T-helper 2 cell treated with Interferon-gamma antibody and Interleukin-4, amounts not matched to agents 5 μg/mL and 100 μg/mL, for 36 hours (primary cell): Measurements from ENCODE around the gene MSS51.

Experiments used
- DNase-seq: peaks from one replicate; pipeline ENCODE4 v3.0.0; 2021; ENCODE audit warnings: low spot score
- H3K27ac Mint-ChIP-seq: one replicate; pipeline ENCODE4 v1.8.0; 2021; ENCODE audit warnings: mild to moderate bottlenecking, mixed read lengths
- H3K27me3 Mint-ChIP-seq: one replicate; pipeline ENCODE4 v1.8.0; 2021; ENCODE audit warnings: low read depth, mixed read lengths
- H3K36me3 Mint-ChIP-seq: one replicate; pipeline ENCODE4 v1.8.0; 2021; ENCODE audit warnings: low read depth, mixed read lengths
- H3K4me1 Mint-ChIP-seq: one replicate; pipeline ENCODE4 v1.8.0; 2021; ENCODE audit warnings: low read depth, mixed read lengths
- H3K4me3 Mint-ChIP-seq: one replicate; pipeline ENCODE4 v1.8.0; 2022; ENCODE audit warnings: mild to moderate bottlenecking, moderate library complexity, mixed read lengths
- H3K9me3 Mint-ChIP-seq: one replicate; pipeline ENCODE4 v1.8.0; 2021; ENCODE audit warnings: mixed read lengths

Gene MSS51

GRCh38 chr10:73433538-73433867 is at the start of gene MSS51:
TSS of gene MSS51 (minus strand) at chr10:73433561. CDS start at chr10:73428284, 5,277 bp downstream.
- Mint-ChIP-seq H3K4me3 (peak within 1 kb of the TSS; percentile 8), H3K4me1 (peaks cover 16% of the 10 kb centered on the region), H3K36me3 (peaks cover 25% of the 10 kb centered on the region), H3K27me3 (no peaks in the 10 kb centered on the region), H3K9me3 (no peaks in the 10 kb centered on the region), H3K27ac (peak within 1 kb of the TSS; percentile 48)
- no peak for DNase-seq

GRCh38 chr10:73480158-73480557 is 46.8 kb upstream of the MSS51 start:
- Mint-ChIP-seq H3K9me3 (no peaks in the 10 kb centered on the region), H3K4me1 (peaks cover 32% of the 10 kb centered on the region), H3K4me3 (peak overlapping the region; percentile 45), H3K36me3 (peaks cover 43% of the 10 kb centered on the region), H3K27ac (peak overlapping the region; percentile 82), H3K27me3 (no peaks in the 10 kb centered on the region)
- DNase-seq = no peak

DNA sequence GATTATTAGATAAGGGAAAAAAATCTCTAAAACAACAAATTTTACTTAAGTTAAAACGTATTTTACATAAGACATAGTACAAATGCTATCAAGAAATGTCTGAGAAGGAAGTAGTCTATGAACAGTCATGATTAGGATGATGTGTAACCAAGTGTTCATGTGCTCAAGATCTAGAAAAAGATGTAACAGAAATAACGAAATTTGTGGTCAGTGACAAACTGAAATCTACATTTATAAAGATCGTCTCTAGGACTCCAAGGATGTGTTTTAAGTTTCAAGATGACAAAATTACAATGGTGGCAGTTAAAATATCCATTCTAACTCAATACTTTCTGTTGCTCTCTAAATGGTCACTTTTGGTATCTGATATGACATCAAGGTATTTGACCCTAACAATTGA is 45.3 kb upstream of the MSS51 start:
- no peak for DNase-seq
- Mint-ChIP-seq H3K27ac (peak overlapping the region; percentile 86), H3K4me1 (peaks cover 34% of the 10 kb centered on the region), H3K27me3 (no peaks in the 10 kb centered on the region), H3K9me3 (no peaks in the 10 kb centered on the region), H3K4me3 (peak overlapping the region; percentile 71), H3K36me3 (peaks cover 49% of the 10 kb centered on the region)

- Mint-ChIP-seq H3K9me3 (no peaks in the 10 kb centered on the region), H3K4me3 (no peak overlapping the region), H3K36me3 (peaks cover 58% of the 10 kb centered on the region), H3K27ac (no peak overlapping the region), H3K27me3 (no peaks in the 10 kb centered on the region), H3K4me1 (peaks cover 21% of the 10 kb centered on the region)
- no peak for DNase-seq
These were observed 37.9 kb upstream of the MSS51 start for GRCh38 chr10:73471226-73471625.

DNA sequence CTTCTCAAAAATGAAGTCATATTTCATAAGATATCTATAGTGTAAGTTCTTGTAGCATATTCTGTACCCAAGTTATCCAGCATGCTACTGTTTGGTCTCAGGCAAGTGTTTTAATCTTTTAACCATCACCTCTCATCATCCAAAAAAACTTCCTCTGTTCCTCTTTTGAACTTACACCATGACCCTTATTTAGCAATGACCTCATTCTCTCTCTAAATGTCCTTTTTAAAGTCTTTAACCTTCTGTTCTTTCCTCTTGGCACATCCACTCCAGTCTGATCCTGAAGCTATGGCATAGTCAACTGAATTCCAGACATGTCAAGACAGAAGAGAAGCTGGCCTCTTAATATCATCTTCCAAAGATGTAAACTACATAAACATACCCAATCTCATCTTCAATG is 36.2 kb upstream of the MSS51 start:
- H3K36me3 Mint-ChIP-seq = peaks cover 58% of the 10 kb centered on the region
- H3K4me1 Mint-ChIP-seq = peaks cover 20% of the 10 kb centered on the region
- no peaks in the 10 kb centered on the region for H3K9me3 Mint-ChIP-seq
- H3K27me3 Mint-ChIP-seq = no peaks in the 10 kb centered on the region
- no peak overlapping the region for H3K27ac Mint-ChIP-seq
- no peak for DNase-seq
- H3K4me3 Mint-ChIP-seq = no peak overlapping the region

DNA sequence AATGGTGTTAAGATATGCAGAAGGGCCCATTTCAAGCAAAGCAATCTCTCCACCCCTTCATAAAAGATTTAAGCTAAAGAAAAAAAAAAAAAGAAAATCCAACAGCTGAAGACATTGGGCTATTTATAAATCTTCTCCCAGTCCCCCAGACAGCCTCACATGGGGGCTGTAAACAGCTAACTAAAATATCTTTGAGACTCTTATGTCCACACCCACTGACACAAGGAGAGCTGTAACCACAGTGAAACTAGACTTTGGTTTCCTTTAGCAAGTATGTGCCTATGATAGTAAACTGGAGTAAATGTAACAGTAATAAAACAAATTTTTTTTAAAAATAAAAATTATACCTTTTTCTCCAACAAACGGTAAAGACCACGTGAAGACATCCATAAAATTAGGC is 33.8 kb upstream of the MSS51 start:
- H3K27ac Mint-ChIP-seq = peak overlapping the region; percentile 9
- no peaks in the 10 kb centered on the region for H3K9me3 Mint-ChIP-seq
- DNase-seq = no peak
- H3K4me3 Mint-ChIP-seq = no peak overlapping the region
- peaks cover 59% of the 10 kb centered on the region for H3K36me3 Mint-ChIP-seq
- H3K27me3 Mint-ChIP-seq = no peaks in the 10 kb centered on the region
- peaks cover 20% of the 10 kb centered on the region for H3K4me1 Mint-ChIP-seq

DNA sequence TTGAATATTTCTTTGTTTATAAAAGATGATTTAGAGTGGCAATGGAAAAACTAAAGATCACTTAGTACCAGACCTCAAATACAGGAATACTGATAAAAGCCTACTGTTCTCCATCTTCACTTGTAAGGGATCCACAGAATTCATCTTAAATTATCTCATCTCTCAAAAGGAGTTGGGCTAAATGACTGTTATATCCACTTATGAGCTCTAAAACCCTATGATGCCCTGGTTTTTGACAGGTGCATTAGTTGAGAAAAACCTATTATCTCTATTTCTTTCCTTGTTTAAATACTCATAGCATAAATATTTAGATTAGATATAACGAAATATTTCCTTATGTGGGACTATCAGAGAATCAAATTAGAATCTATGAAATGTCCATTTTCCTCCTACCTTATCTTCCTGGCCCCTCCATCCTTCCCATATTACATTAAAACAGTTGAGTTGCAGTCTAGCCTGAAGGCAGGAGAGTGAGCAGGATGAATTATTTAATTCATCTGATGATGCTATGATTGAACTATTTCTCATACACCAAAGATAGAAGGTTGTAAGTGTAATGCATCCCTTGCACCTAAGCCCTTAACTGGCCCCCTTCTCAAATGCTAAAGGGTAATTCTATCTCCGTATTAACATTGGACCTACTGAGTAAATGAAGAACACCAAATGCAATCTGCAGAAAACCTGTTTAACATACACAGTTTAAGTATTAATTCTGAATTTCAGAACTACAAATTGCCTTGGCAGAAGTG is 32.8 kb upstream of the MSS51 start:
- no peaks in the 10 kb centered on the region for H3K27me3 Mint-ChIP-seq
- peaks cover 20% of the 10 kb centered on the region for H3K4me1 Mint-ChIP-seq
- no peaks in the 10 kb centered on the region for H3K9me3 Mint-ChIP-seq
- peaks cover 55% of the 10 kb centered on the region for H3K36me3 Mint-ChIP-seq
- DNase-seq = no peak
- no peak overlapping the region for H3K4me3 Mint-ChIP-seq
- peak overlapping the region; percentile 27 for H3K27ac Mint-ChIP-seq

DNA sequence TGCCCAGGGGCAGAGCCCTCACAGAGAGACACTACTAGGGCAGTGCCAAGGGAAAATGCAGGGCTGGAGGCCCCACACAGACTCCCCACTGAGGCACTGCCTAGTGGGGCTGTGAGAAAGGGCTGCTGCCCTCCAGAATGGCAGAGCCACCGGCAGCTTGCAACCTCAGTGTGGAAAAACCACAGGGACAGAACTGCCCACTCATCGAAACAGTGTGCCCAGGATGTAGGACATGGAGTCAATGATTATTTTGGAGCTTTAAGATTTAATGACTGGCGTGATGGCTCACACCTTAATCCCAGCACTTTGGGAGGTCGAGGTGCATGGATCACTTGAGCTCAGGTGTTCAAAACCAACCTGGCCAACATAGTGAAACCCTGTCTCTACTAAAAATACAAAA is 27.5 kb upstream of the MSS51 start:
- Mint-ChIP-seq H3K27me3 (no peaks in the 10 kb centered on the region), H3K27ac (no peak overlapping the region), H3K4me3 (no peak overlapping the region), H3K9me3 (no peaks in the 10 kb centered on the region), H3K4me1 (peaks cover 2% of the 10 kb centered on the region), H3K36me3 (peaks cover 37% of the 10 kb centered on the region)
- DNase-seq = no peak

GRCh38 chr10:73459683-73460314 is 26.4 kb upstream of the MSS51 start:
- Mint-ChIP-seq H3K9me3 (no peaks in the 10 kb centered on the region), H3K4me3 (no peak overlapping the region), H3K27ac (no peak overlapping the region), H3K36me3 (peaks cover 32% of the 10 kb centered on the region), H3K27me3 (no peaks in the 10 kb centered on the region), H3K4me1 (peaks cover 2% of the 10 kb centered on the region)
- no peak for DNase-seq

DNA sequence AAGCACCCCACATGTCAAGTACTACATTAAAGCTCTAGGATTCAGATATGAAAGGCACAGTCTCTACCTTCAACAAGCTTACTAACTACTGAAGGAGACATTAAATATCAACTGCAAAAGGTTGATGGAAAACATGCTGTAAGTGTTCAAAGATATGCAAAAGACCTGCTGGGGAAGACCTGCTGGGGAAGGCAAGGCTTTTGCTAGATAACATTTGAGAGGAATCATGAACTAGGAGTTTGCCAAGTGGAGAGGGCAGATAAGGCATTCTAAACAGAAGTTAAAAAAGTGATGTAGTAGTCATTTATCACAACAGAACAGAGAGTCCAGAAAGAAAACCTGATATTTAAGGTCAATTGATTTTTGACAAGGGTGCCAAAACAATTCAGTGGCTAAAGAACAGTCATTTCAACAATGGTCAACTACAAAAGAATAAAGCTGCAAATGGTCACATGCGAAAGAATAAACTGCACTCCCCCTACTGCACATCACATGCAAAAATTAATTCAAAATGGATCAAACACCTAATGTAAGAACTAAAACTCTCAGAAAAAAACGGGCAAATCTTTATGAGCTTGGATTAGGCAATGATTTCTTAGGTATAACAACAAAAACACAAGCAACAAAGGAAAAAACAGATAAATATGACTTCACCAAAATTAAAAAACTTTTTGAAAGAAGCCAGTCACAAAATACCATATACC is 23.0 kb upstream of the MSS51 start:
- H3K27me3 Mint-ChIP-seq = no peaks in the 10 kb centered on the region
- H3K4me1 Mint-ChIP-seq = peaks cover 2% of the 10 kb centered on the region
- peaks cover 22% of the 10 kb centered on the region for H3K36me3 Mint-ChIP-seq
- no peak for DNase-seq
- H3K27ac Mint-ChIP-seq = peak overlapping the region; percentile 37
- no peaks in the 10 kb centered on the region for H3K9me3 Mint-ChIP-seq
- no peak overlapping the region for H3K4me3 Mint-ChIP-seq

- Mint-ChIP-seq H3K27ac (no peak overlapping the region), H3K27me3 (no peaks in the 10 kb centered on the region), H3K4me3 (no peak overlapping the region), H3K36me3 (peaks cover 27% of the 10 kb centered on the region), H3K9me3 (no peaks in the 10 kb centered on the region), H3K4me1 (peaks cover 4% of the 10 kb centered on the region)
- no peak for DNase-seq
These were observed 15.8 kb upstream of the MSS51 start for GRCh38 chr10:73449113-73449512.

DNA sequence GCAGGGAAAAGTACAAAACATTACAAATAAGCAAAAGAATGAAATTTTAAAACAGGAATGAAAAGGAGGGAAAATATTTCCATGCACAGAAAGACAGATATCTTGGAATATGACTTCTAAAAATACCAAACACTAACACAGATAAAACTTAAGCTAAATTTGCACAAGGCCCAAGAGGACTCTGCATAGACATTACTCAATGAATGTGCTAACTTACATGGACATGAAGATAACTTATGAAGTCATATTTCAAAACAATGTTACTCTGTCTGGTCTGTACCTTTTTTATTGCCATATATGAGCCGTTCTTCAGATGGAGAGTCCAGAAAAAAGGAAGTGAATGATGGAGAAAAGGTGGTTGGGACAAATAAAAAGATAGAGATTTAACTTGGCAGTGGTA is 15.0 kb upstream of the MSS51 start:
- Mint-ChIP-seq H3K36me3 (peaks cover 28% of the 10 kb centered on the region), H3K27ac (no peak overlapping the region), H3K4me1 (peaks cover 4% of the 10 kb centered on the region), H3K4me3 (no peak overlapping the region), H3K27me3 (no peaks in the 10 kb centered on the region), H3K9me3 (no peaks in the 10 kb centered on the region)
- no peak for DNase-seq

GRCh38 chr10:73446926-73447325 is 13.6 kb upstream of the MSS51 start:
- Mint-ChIP-seq H3K27ac (no peak overlapping the region), H3K36me3 (peaks cover 31% of the 10 kb centered on the region), H3K9me3 (no peaks in the 10 kb centered on the region), H3K4me3 (no peak overlapping the region), H3K27me3 (no peaks in the 10 kb centered on the region), H3K4me1 (peaks cover 4% of the 10 kb centered on the region)
- DNase-seq = no peak

GRCh38 chr10:73444457-73444856 is 11.1 kb upstream of the MSS51 start:
- H3K27ac Mint-ChIP-seq = no peak overlapping the region
- no peak overlapping the region for H3K4me3 Mint-ChIP-seq

More at GRCh38 chr10:73444457-73444856, 11.1 kb upstream of the MSS51 start:
- no peak for DNase-seq
- H3K36me3 Mint-ChIP-seq = peaks cover 30% of the 10 kb centered on the region
- no peaks in the 10 kb centered on the region for H3K9me3 Mint-ChIP-seq
- no peaks in the 10 kb centered on the region for H3K4me1 Mint-ChIP-seq
- no peaks in the 10 kb centered on the region for H3K27me3 Mint-ChIP-seq
